ENCODE data around the gene RIC1.
"Not testable (repeated sequence)": the region's sequence is repeated elsewhere in the genome, so short reads cannot be mapped to it uniquely, and the experiment has no call there.

Gene RIC1, protein sequence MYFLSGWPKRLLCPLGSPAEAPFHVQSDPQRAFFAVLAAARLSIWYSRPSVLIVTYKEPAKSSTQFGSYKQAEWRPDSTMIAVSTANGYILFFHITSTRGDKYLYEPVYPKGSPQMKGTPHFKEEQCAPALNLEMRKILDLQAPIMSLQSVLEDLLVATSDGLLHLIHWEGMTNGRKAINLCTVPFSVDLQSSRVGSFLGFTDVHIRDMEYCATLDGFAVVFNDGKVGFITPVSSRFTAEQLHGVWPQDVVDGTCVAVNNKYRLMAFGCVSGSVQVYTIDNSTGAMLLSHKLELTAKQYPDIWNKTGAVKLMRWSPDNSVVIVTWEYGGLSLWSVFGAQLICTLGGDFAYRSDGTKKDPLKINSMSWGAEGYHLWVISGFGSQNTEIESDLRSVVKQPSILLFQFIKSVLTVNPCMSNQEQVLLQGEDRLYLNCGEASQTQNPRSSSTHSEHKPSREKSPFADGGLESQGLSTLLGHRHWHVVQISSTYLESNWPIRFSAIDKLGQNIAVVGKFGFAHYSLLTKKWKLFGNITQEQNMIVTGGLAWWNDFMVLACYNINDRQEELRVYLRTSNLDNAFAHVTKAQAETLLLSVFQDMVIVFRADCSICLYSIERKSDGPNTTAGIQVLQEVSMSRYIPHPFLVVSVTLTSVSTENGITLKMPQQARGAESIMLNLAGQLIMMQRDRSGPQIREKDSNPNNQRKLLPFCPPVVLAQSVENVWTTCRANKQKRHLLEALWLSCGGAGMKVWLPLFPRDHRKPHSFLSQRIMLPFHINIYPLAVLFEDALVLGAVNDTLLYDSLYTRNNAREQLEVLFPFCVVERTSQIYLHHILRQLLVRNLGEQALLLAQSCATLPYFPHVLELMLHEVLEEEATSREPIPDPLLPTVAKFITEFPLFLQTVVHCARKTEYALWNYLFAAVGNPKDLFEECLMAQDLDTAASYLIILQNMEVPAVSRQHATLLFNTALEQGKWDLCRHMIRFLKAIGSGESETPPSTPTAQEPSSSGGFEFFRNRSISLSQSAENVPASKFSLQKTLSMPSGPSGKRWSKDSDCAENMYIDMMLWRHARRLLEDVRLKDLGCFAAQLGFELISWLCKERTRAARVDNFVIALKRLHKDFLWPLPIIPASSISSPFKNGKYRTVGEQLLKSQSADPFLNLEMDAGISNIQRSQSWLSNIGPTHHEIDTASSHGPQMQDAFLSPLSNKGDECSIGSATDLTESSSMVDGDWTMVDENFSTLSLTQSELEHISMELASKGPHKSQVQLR (N-terminal part only)

GRCh38 chr9:5628530-5629311, at the start of gene RIC1:
Gene RIC1, plus strand, starts transcription at chr9:5629107. Its CDS starts 203 bp downstream, at chr9:5629310.
- peak; percentile 94 for DNase-seq

GRCh38 chr9:5579881-5580280, 49.0 kb upstream of the RIC1 start:
- no peak for DNase-seq

- no peak for DNase-seq
These were observed 48.3 kb upstream of the RIC1 start for GRCh38 chr9:5580650-5581049.

DNA sequence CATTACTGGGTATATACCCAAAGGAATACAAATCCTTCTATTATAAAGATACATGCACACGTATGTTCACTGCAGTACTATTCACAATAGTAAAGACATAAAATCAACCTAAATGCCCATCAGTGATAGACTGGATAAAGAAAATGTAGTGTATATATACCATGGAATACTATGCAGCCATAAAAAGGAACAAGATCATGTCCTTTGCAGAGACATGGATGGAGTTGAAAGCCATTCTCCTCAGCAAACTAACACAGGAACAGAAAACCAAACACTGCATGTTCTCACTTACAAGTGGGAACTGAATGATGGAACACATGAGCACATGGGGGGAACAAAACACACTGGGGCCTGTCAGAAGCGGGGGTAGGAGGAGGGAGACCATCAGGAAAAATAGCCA, 47.2 kb upstream of the RIC1 start:
- not testable (repeated sequence) for DNase-seq

- DNase-seq: no peak
These were observed 46.1 kb upstream of the RIC1 start for GRCh38 chr9:5582835-5583195.

DNA sequence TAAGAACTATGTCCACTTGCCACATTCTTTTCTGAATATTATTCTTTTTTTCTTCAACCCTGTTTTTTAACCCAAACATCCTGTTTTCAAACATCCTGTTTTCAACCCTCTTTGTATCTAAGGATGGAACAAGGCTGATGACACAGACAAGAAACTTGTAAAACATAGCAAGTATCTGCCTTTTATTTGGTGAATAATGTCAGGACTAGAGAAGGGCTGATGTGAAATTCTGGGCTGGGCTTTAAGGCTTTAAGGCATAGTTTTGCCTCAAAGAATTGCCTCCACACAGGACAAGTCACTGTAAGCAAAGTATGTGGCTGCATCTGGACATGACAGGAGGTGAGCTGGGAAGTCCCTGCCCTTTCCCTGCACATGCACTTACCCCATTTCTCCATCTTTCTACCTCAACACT, 42.5 kb upstream of the RIC1 start:
- no peak for DNase-seq

- no peak for DNase-seq
These were observed 41.9 kb upstream of the RIC1 start for GRCh38 chr9:5587024-5587423.

DNA sequence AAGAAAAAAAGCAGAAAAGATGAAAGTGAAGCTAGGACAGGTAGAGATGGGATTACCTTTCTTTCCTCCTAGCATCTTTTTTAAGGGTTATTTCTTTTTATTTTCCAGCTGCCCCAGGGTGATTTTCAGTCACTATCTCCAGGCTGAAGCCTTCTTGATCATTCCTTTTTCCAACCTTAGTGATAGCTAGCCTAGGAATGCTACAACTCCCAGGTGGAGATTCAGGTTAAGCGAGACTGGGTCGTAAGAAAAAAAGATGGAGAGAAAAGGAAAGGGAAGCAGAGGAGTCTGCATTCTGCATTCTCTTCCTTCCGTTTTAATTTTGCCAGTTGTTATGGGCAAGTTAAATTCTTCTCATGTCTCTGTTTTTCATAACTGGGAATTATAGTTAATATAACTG, 36.7 kb upstream of the RIC1 start:
- DNase-seq: no peak

- DNase-seq: no peak
These were observed 36.0 kb upstream of the RIC1 start for GRCh38 chr9:5592904-5593303.

- DNase-seq: no peak
These were observed 35.0 kb upstream of the RIC1 start for GRCh38 chr9:5593904-5594303.

- DNase-seq: peak; percentile 17
These were observed 32.7 kb upstream of the RIC1 start for GRCh38 chr9:5596173-5596572.

GRCh38 chr9:5608298-5609225, 20.3 kb upstream of the RIC1 start:
- no peak for DNase-seq

GRCh38 chr9:5609226-5609596, 19.7 kb upstream of the RIC1 start:
- no peak for DNase-seq

DNA sequence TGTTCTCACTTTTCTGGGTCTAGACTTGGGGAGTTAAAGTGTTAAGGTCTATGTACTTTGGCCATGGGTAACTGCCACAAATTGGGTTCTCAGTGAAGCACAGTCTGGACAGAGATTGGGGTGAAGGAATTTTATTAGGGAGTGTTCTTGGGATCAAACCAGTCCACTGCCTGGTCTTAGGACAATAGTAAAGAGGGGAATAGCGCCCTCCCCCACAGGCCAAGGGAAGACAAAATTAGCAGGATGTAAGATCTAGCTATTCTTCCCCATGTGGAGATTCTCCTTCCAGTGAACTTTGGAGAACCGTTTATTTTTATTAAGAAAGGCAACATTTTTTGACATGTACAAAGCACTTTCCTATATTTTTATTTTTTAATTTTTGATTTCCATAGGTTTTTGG, 18.4 kb upstream of the RIC1 start:
- no peak for DNase-seq

GRCh38 chr9:5611321-5612184, 17.4 kb upstream of the RIC1 start:
- no peak for DNase-seq

DNA sequence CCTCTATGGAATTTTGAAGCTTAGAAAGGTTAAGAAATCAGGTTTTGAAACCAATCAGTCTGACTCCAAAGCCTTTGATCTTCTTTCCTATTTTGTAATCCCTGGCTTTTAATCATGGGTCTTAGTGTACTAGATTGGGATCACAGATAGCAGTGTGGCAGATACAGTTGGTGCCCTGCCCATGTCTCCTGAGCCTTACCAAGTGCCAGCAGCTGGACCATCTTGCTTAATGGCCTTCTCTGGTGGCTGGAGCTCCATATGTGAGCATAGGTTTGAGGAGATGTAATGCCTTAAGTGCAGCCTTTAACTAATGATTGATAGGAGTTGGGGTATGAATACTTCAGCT, 16.7 kb upstream of the RIC1 start:
- DNase-seq: no peak

DNA sequence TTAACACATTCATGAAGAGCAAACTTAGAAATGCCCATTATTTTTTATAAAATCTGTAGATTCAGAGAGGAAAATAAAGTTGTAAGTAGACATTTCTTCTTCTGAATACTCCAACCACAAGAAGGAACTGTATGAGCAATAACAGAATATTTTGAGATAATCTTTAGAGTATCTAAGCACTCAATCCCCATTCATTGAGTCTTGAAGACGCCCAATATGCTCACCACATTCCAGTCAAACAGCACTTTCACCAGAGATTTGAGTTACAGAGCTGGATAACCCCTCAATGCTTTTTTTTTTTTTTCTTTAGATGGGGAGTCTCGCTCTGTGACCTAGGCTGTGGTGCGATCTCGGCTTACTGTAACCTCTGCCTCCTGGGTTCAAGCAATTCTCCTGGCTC, 14.7 kb upstream of the RIC1 start:
- DNase-seq: no peak

- DNase-seq: no peak
These were observed 13.9 kb upstream of the RIC1 start for GRCh38 chr9:5614985-5615384.

DNA sequence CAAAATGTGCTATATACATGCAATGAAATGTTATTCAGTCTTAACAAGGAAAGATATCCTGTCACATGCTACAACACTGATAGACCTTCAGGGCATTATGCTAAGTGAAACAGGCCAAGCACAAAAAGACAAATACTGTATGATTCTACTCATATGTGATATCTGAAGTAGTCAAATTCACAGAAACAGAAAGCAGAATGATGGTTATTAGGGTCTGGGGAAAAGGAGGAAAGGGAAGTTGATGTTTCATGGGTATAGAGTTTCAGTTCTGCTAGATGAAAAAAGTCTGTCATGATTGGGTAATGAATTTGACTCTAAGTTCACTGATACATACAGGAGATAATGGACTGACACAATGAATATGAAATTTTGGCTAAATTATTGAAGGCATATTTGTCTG, 11.2 kb upstream of the RIC1 start:
- DNase-seq: no peak

GRCh38 chr9:5620494-5620893, 8.4 kb upstream of the RIC1 start:
- no peak for DNase-seq

GRCh38 chr9:5621327-5621726, 7.6 kb upstream of the RIC1 start:
- DNase-seq: no peak
